Hepatic stellate cell (primary cell): ENCODE data around the gene CNPY3.
"Not testable (repeated sequence)": the region's sequence is repeated elsewhere in the genome, so short reads cannot be mapped to it uniquely, and the experiment has no call there.

Source experiments
- DNase-seq: peaks from one replicate; pipeline ENCODE4 v3.0.0; 2011; ENCODE audit warnings: low spot score

CNPY3 gene

GRCh38 chr6:42928986-42929820 lies at the start of gene CNPY3:
Gene CNPY3 (plus strand): TSS chr6:42929480. CDS start chr6:42929571, 91 bp downstream.
- peak; percentile 96 for DNase-seq

DNA sequence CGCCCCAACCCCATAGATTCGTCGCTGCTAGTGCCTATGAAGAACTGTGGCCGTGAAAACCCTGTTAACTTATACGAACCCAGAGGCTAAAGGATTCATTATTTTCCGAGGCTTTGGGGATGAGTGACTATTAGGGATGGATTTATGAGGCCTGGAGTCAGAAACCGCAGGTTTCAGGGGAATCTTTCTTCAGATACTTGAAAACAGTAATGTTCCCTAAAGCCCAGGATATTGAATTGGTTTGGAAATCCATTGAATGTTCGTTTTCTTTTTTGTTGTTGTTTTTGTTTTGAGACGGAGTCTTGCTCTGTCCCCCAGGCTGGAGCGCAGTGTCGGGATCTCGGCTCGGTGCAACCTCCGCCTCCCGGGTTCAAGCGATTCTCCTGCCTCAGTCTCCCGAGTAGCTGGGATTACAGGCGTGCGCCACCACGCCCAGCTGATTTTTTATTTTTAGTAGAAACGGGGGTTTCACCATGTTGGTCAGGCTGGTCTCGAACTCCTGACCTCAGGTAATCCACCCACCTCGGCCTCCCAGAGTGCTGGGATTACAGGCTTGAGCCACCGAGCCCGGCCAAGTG lies 49.0 kb upstream of the CNPY3 start:
- not testable (repeated sequence) for DNase-seq

DNA sequence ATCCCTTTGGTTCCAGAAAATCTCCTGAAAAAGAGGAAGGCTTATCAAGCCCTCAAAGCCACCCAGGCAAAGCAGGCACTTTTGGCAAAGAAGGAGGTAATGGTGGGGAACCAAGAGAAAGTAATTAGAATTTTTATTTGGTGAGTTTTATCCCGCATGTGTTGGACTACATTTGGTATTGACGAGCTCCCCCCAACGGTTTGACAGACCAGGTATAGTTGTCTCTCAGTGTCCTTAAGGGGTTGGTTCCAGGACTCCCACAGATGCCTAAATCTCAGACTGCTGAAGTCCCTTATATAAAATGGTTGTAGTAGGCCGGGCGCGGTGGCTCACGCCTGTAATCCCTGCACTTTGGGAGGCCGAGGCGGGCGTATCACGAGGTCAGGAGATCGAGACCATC lies 48.4 kb upstream of the CNPY3 start:
- DNase-seq = not testable (repeated sequence)

GRCh38 chr6:42885702-42886101 lies 43.6 kb upstream of the CNPY3 start:
- DNase-seq = no peak

DNA sequence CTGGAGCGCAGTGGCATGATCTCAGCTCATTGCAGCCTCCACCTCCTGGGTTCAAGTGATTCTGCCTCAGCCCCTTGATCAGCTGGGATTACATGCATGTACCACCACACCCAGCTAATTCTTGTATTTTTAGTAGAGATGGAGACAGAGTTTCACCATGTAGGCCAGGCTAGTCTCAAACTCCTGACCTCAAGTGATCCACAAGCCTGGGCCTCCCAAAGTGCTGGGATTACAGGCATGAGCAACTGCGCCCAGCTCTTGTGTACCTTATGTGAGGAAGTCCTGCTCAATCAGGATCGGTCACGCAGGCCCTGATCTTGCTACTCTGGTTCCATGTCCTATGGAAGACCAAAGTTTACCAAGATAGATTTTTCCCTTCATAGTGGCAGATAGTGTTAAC lies 41.1 kb upstream of the CNPY3 start:
- not testable (repeated sequence) for DNase-seq

GRCh38 chr6:42889815-42890214 lies 39.5 kb upstream of the CNPY3 start:
- no peak for DNase-seq

GRCh38 chr6:42890311-42891198 lies 38.7 kb upstream of the CNPY3 start:
- peak; percentile 93 for DNase-seq

- DNase-seq = no peak
Measured at GRCh38 chr6:42891199-42891722, 38.0 kb upstream of the CNPY3 start.

DNA sequence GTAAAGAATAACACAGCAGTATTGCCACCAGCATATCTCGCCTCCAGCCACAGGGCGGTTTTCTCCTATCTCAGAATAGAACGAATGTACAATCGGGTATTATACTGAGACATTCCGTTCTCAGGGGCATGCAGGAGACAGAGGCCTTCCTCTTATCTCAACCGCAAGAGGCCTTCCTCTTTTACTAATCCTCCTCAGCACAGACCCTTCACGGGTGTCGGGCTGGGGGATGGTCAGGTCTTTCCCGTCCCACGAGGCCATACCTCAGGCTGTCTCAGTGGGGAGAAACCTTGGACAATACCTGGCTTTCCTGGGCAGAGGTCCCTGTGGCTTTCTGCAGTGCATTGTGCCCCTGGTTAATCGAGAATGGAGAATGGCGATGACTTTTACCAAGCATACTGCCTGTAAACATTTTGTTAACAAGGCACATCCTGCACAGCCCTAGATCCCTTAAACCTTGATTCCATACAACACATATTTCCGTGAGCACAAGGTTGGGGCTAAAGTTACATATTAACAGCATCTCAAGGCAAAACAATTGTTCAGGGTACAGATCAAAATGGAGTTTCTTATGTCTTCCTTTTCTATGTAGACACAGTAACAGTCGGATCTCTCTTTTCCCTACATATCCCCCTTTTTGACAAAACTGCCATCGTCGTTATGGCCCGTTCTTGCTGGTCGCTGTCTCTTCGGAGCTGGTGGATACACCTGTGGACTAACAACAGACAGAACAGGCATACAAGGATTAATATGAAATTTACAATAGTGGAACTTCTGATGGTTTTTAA lies 35.0 kb upstream of the CNPY3 start:
- DNase-seq = not testable (repeated sequence)

GRCh38 chr6:42896178-42896719 lies 33.0 kb upstream of the CNPY3 start:
- DNase-seq = no peak

GRCh38 chr6:42898891-42899361 lies 30.4 kb upstream of the CNPY3 start:
- no peak for DNase-seq

DNA sequence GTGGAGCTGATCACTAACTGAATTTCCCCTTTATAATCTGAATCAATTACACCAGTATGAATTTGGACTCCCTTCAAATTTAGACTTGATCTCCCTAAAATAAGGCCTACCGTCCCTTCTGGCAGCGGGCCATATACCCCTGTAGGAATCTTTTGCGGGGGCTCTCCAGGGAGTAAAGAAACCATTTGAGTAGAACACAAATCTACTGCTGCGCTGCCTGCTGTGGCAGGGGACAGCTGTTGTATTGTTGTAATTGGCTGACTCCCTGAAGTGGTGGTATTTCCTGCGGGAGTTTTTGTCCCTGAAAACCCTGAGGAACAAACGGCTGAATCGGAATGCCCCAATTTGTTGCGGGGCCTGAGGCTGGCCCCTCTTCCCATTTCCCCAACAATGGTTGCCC lies 29.4 kb upstream of the CNPY3 start:
- DNase-seq = no peak

GRCh38 chr6:42901538-42901957 lies 27.7 kb upstream of the CNPY3 start:
- peak; percentile 51 for DNase-seq

DNA sequence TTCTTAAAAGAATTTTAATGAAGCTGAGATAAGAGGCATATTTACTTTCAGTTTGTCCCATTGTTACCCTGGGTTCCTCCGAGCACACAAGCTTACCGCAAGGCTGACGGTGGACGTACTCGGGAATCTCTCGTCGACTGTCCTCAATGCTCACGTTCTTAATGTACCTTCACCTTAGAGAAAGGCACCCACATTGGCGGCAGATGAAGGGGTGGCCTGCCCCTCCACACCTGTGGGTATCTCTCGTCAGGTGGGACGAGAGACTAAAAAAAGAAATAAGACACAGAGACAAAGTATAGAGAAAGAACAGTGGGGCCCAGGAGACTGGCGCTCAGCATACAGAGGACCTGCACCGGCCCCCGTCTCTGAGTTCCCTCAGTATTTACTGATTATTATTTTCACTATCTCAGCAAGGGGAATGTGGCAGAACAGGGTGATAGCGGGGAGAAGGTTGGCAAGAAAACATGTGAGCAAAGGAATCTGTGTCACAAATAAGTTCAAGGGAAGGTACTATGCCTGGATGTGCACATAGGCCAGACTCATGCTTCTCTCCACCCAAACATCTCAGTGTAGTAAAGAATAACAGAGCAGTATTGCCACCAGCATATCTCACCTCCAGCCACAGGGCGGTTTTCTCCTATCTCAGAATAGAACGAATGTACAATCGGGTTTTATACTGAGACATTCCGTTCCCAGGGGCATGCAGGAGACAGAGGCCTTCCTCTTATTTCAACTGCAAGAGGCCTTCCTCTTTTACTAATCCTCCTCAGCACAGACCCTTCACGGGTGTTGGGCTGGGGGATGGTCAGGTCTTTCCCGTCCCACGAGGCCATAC lies 26.6 kb upstream of the CNPY3 start:
- not testable (repeated sequence) for DNase-seq

DNA sequence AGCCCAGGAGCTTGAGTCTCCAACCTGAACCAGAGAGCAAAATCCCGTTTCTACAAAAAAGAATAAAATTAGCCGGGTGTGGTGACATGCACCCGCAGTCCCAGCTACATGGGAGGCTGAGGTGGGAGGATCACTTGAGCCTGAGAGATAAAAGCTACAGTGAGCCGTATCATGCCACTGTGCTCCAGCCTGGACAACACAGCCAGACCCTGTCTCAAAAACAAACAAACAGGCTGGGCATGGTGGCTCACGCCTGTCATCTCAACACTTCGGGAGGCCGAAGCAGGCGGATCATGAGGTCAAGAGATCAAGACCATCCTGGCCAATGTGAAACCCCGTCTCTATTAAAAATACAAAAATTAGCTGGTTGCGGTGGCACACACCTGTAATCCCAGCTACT lies 24.8 kb upstream of the CNPY3 start:
- no peak for DNase-seq

GRCh38 chr6:42907336-42907735 lies 21.9 kb upstream of the CNPY3 start:
- DNase-seq = no peak

DNA sequence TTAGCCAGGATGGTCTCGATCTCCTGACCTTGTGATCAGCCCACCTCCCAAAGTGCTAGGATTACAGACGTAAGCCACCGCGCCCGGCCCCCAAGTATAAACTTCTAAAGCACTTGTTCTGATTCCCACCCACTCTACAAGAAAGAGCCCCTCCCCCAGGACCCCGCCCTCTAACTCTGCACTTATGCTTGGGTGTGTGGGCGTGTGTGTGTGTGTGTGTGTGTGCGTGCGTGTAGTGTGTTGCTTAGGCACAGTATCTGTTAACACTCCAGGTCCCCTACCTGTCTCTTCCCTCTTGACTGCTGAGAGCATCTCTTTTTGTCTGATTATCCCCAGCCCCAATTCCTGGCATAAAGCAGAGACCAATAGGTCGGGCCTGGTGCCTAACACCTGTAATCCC lies 19.4 kb upstream of the CNPY3 start:
- DNase-seq = no peak

DNA sequence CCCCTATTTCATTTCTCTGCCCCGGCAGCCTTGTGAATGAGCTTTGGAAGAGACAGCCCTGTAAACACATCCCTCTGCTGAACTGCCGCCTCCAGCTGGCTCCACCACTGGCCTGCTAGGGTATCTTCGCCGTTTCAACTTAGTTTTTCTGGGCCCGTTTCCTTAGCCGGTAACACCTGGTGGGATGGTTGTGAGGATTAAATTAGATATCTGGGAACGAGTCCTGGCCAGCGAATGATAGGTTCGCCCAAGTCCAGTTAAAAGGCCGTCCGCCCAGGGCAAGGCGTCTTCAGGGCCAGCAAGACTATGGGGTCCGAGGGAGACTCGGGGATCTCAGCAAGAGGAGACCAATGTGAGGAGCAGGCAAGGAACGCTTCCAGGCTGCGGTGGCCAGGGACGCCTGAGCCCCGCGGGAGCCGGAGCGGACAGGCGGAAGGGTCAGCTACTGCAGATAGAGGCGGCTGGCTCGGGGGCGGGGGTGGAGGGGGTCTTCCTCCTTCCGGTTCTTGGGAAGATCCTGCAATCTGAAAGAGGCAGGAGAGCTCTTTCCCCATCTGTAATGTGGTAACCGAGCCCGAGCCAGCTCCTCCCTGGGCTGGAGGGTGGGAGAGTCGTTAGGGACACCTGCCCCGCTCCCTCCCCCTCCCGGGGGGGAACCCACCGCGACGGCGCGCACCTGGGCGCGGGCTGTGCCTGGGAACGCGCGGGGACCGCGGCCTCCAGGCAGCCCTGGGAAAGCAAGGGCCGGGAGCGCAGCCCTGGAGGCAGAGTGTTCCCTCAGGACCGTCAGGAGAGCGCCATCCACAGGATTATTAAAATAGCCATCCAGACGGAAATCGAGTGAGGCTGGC lies 17.9 kb upstream of the CNPY3 start:
- no peak for DNase-seq

GRCh38 chr6:42914546-42914945 lies 14.7 kb upstream of the CNPY3 start:
- no peak for DNase-seq
